WERI-Rb-1 (cell line): ENCODE data around the gene PHLDA1.

ENCODE experiments used
- DNase-seq: peaks from one replicate; pipeline ENCODE4 v3.0.0-alpha.2; 2020
- H3K27ac ChIP-seq: fragments of 250-450 bp; sonication (Bioruptor Pico); 2 replicates; pipeline ENCODE4 v1.5.1; 2020; ENCODE audit warnings: mild to moderate bottlenecking, moderate library complexity
- H3K27me3 ChIP-seq: fragments of 250-450 bp; sonication (Bioruptor Pico); 2 replicates; pipeline ENCODE4 v1.5.1; 2021; ENCODE audit warnings: mild to moderate bottlenecking, low read depth, moderate library complexity; ENCODE audit not compliant: insufficient read depth, severe bottlenecking
- H3K36me3 ChIP-seq: fragments of 250-450 bp; sonication (Bioruptor Pico); 2 replicates; pipeline ENCODE4 v1.5.1; 2020; ENCODE audit warnings: mild to moderate bottlenecking, moderate library complexity
- H3K4me3 ChIP-seq: 2 replicates; pipeline ENCODE4 v1.5.1; 2011; ENCODE audit warnings: low read depth, mild to moderate bottlenecking, control low read depth, low read length
- H3K9me3 ChIP-seq: fragments of 250-450 bp; sonication (Bioruptor Pico); 2 replicates; pipeline ENCODE4 v1.5.1; 2021; ENCODE audit warnings: mild to moderate bottlenecking, moderate library complexity; ENCODE audit not compliant: severe bottlenecking
- TF ChIP-seq, protein P1 (sequence below): IDR thresholded peaks from 2 replicates; pipeline ENCODE4 v1.5.1; 2011; ENCODE audit warnings: low read depth, mild to moderate bottlenecking, control low read depth, inconsistent platforms, low read length

PHLDA1 gene

GRCh38 chr12:76012644-76013043, 18.9 kb downstream of the PHLDA1 start:
- peak; percentile 87 for DNase-seq
- Histone ChIP-seq H3K4me3 (peak overlapping the region; percentile 40), H3K27me3 (no peaks in the 10 kb centered on the region), H3K36me3 (0 out of 2 replicates have a peak, but pooled peaks cover 2% of the 10 kb centered on the region), H3K9me3 (no peaks in the 10 kb centered on the region), H3K27ac (peak overlapping the region; percentile 62)
- TF ChIP-seq, protein P1, sequence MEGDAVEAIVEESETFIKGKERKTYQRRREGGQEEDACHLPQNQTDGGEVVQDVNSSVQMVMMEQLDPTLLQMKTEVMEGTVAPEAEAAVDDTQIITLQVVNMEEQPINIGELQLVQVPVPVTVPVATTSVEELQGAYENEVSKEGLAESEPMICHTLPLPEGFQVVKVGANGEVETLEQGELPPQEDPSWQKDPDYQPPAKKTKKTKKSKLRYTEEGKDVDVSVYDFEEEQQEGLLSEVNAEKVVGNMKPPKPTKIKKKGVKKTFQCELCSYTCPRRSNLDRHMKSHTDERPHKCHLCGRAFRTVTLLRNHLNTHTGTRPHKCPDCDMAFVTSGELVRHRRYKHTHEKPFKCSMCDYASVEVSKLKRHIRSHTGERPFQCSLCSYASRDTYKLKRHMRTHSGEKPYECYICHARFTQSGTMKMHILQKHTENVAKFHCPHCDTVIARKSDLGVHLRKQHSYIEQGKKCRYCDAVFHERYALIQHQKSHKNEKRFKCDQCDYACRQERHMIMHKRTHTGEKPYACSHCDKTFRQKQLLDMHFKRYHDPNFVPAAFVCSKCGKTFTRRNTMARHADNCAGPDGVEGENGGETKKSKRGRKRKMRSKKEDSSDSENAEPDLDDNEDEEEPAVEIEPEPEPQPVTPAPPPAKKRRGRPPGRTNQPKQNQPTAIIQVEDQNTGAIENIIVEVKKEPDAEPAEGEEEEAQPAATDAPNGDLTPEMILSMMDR, result no peak

DNA sequence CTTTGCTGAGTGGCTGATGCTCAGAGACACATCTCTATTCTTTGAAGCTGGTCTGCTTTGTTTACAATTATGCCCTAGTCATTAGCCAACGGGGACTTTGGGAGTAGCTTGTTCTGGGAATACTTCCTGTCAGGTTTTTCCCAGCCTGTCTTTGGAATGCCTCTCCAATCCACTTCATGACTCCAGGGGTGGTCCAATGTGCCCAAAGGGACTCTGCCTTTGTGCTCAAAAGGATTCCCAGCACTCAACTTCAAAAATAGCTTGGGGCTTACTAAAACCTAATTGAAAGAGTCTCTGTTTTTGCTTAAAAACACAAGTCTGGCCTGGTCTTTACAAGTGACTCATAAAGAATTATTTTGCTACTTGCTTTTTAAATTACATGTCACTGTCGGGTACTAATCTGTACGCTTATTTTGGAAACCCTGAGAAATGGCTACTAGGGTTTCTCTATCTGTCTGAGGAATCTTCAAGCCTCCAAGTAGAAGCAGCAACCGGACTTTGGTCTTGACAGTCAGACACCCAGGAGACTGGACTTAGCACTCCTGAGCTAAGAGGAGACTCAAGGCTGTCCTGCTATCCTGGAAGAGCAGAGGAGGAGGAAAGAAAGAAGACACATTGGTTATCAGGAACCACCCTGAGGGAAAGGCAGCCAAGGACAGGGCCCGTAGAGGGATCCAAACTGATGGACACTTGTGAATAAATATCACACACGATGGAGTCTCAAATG, 20.7 kb downstream of the PHLDA1 start:
- Histone ChIP-seq H3K36me3 (0 out of 2 replicates have a peak, but pooled peaks cover 2% of the 10 kb centered on the region), H3K4me3 (no peak overlapping the region), H3K27me3 (no peaks in the 10 kb centered on the region), H3K9me3 (no peaks in the 10 kb centered on the region), H3K27ac (no peak overlapping the region)
- TF ChIP-seq, protein P1, result no peak
- no peak for DNase-seq

- H3K27ac ChIP-seq, result no peak overlapping the region
- TF ChIP-seq, protein P1, result no peak
Observed at GRCh38 chr12:76008428-76008827, 23.1 kb downstream of the PHLDA1 start.

GRCh38 chr12:76007640-76008039, 23.9 kb downstream of the PHLDA1 start:
- peaks cover 6% of the 10 kb centered on the region for H3K9me3 ChIP-seq
- peaks cover 14% of the 10 kb centered on the region for H3K36me3 ChIP-seq
- H3K4me3 ChIP-seq, result no peak overlapping the region
- H3K27ac ChIP-seq, result no peak overlapping the region
- TF ChIP-seq, protein P1, result no peak
- H3K27me3 ChIP-seq, result no peaks in the 10 kb centered on the region
- DNase-seq, result no peak

More at GRCh38 chr12:76008428-76008827, 23.1 kb downstream of the PHLDA1 start:
- H3K27me3 ChIP-seq, result no peaks in the 10 kb centered on the region
- DNase-seq, result no peak
- peaks cover 14% of the 10 kb centered on the region for H3K36me3 ChIP-seq
- peaks cover 6% of the 10 kb centered on the region for H3K9me3 ChIP-seq
- no peak overlapping the region for H3K4me3 ChIP-seq

GRCh38 chr12:76006028-76006925, 25.3 kb downstream of the PHLDA1 start:
- TF ChIP-seq, protein P1, result no peak
- Histone ChIP-seq H3K9me3 (peaks cover 6% of the 10 kb centered on the region), H3K36me3 (peaks cover 14% of the 10 kb centered on the region), H3K27me3 (no peaks in the 10 kb centered on the region), H3K27ac (peak overlapping the region; percentile 51; the same call in 1 of the 2 replicates), H3K4me3 (no peak overlapping the region)
- DNase-seq, result peak; percentile 38
